Breast epithelium (tissue), 4 donors: ENCODE measurements around the gene MED9. TPM values are rescaled to one million over a fixed set of nuclear protein-coding genes. Genes with fewer than 3 reads are reported as not detected.

Source experiments
- DNase-seq, 2 donors: peaks; one replicate each; pipeline ENCODE4 v3.0.0-alpha.2; 2019; ENCODE audit warnings: low spot score in 2 of 2
- H3K27ac ChIP-seq, 2 donors: fragments of 200-600 bp; sonication (generic) in 1 of 2; one replicate each; pipeline ENCODE4 v1.5.1; 2016 to 2019; ENCODE audit warnings: mild to moderate bottlenecking in 1 of 2
- H3K27me3 ChIP-seq, 2 donors: fragments of 200-600 bp; sonication (generic) in 1 of 2; one replicate each; pipeline versions ENCODE4 v1.5.1 to v1.6.0; 2017 to 2019; ENCODE audit warnings: control low read depth in 1 of 2, mild to moderate bottlenecking in 1 of 2
- H3K36me3 ChIP-seq: fragments of 200-600 bp; one replicate; pipeline ENCODE4 v1.5.1; 2019
- H3K4me1 ChIP-seq, 2 donors: fragments of 200-600 bp; sonication (generic); one replicate each; pipeline ENCODE4 v1.5.1; 2016 to 2019; ENCODE audit warnings: control low read depth in 1 of 2
- H3K4me3 ChIP-seq, 3 donors: fragments of 200-600 bp; sonication (generic); 1 replicate in 2 of 3; 2 replicates in 1 of 3; pipeline ENCODE4 v1.5.1; 2016 to 2019; ENCODE audit warnings: mild to moderate bottlenecking in 3 of 3, moderate library complexity in 2 of 3
- H3K9me3 ChIP-seq, 2 donors: fragments of 200-600 bp; sonication (generic) in 1 of 2; one replicate each; pipeline ENCODE4 v1.5.1; 2016 to 2019; ENCODE audit warnings: control low read depth in 1 of 2
- POLR2A ChIP-seq: fragments of 450-650 bp; IDR thresholded peaks from one replicate; pipeline ENCODE4 v1.6.1; 2016; ENCODE audit warnings: antibody characterized with exemption, mild to moderate bottlenecking, moderate library complexity
- POLR2AphosphoS5 ChIP-seq, 3 donors: sonication (generic); formaldehyde crosslinking; IDR thresholded peaks; one replicate each; pipeline ENCODE4 v1.6.1; 2017; ENCODE audit warnings: antibody characterized with exemption in 3 of 3
- intact Hi-C: fragments of 100-400 bp; cut with DNase I; formaldehyde crosslinking; loops from one replicate; pipeline ENCODE4 v1.15.1; 2023; ENCODE audit warnings: low total_unique reads
- total RNA-seq, 3 donors: library from RNA; depleted of rRNA; stranded (reverse); fragments of >200 nt; gene quantifications; one replicate each; pipeline ENCODE4 v1.1.0, GENCODE V29; 2016
- TF ChIP-seq, protein P1 (sequence below), 3 donors: fragments of 450-650 bp; IDR thresholded peaks; one replicate each; pipeline ENCODE4 v1.5.1; 2016 to 2017; ENCODE audit warnings: antibody characterized with exemption in 3 of 3, mild to moderate bottlenecking in 3 of 3, moderate library complexity in 3 of 3

The MED9 gene
- total RNA-seq, 3 donors from 2014 or later: 13.4 to 22.5 (median 20.0) TPM

DNA sequence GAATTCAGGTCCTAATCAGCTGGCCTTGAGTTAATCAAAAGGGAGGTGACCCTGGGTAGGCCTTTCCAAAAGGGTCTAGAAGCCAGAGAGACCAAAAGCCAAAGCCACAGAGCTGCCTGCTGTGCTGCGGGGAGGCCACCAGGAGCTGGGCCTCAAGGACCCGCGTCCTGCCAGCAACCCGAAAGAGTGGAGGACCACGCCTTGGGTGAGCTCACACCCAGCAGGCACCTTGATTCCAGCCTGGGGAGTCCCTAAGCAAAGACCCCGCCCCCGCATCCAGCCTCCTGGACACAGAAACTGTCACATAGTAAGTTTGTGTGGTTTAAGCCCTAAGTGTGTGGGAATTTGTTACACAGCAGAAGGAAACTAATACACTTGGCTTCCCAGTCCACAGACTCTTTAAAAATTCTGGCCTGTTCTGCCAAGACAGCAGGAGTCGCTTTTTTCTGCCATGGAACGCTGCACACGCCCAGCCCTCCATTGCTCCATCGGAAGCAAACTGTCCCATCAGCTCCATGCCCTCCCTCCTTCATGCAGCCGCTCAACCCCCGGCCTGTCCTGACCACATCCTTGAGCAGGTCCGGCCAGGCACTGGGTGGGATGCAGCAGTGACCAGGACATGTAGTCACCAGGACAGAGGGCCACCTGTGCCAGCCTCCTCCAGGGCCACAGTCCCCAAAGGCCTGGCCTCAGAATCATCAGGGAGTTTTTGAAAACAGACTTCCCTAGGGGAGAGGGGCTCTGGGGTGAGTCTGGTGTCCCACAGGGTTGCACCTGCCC lies 40.3 kb downstream of the MED9 start:
- Histone ChIP-seq H3K4me1 (peaks cover 0 to 5% of the 10 kb centered on the region in 2 donors), H3K27me3 (no peaks in the 10 kb centered on the region), H3K4me3 (no peak overlapping the region), H3K27ac (peak overlapping the region in 1 of 2 donors; percentile 82), H3K9me3 (no peaks in the 10 kb centered on the region), H3K36me3 (no peaks in the 10 kb centered on the region)
- DNase-seq: no peak
- intact Hi-C loops: no loop called here
- TF ChIP-seq, protein P1, sequence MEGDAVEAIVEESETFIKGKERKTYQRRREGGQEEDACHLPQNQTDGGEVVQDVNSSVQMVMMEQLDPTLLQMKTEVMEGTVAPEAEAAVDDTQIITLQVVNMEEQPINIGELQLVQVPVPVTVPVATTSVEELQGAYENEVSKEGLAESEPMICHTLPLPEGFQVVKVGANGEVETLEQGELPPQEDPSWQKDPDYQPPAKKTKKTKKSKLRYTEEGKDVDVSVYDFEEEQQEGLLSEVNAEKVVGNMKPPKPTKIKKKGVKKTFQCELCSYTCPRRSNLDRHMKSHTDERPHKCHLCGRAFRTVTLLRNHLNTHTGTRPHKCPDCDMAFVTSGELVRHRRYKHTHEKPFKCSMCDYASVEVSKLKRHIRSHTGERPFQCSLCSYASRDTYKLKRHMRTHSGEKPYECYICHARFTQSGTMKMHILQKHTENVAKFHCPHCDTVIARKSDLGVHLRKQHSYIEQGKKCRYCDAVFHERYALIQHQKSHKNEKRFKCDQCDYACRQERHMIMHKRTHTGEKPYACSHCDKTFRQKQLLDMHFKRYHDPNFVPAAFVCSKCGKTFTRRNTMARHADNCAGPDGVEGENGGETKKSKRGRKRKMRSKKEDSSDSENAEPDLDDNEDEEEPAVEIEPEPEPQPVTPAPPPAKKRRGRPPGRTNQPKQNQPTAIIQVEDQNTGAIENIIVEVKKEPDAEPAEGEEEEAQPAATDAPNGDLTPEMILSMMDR (IDR thresholded peaks at IDR 0.05): no peak
- TF ChIP-seq POLR2AphosphoS5 (IDR thresholded peaks at IDR 0.05) (no peak), POLR2A (no peak)

DNA sequence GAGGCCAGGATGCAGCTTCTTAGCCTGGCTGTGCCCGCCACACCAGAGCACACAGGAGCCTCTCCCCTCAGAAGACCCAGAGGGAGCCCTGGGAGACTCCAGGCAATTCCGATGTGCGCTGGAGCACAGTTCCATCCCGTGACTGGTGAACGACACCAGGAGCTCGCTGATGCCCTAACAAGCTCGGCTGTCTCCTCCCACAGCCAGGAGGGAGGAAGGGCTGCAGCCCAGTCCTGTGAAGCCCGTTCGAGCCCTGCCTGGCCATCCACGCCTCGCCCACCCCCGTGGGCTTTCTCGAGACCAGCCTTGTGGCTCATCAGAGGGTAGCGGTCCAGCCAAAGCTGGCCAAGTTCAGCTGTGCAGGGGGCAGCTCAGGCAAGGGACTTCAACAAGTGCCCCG lies 41.2 kb downstream of the MED9 start:
- DNase-seq: no peak
- no peak overlapping the region for H3K4me3 ChIP-seq
- intact Hi-C loops: no loop called here
- no peaks in the 10 kb centered on the region for H3K9me3 ChIP-seq
- H3K36me3 ChIP-seq: no peaks in the 10 kb centered on the region
- H3K4me1 ChIP-seq: no peaks in the 10 kb centered on the region
- TF ChIP-seq POLR2A (no peak), POLR2AphosphoS5 (IDR thresholded peaks at IDR 0.05) (no peak)
- TF ChIP-seq, protein P1 (IDR thresholded peaks at IDR 0.05): no peak
- no peaks in the 10 kb centered on the region for H3K27me3 ChIP-seq
- H3K27ac ChIP-seq: no peak overlapping the region

DNA sequence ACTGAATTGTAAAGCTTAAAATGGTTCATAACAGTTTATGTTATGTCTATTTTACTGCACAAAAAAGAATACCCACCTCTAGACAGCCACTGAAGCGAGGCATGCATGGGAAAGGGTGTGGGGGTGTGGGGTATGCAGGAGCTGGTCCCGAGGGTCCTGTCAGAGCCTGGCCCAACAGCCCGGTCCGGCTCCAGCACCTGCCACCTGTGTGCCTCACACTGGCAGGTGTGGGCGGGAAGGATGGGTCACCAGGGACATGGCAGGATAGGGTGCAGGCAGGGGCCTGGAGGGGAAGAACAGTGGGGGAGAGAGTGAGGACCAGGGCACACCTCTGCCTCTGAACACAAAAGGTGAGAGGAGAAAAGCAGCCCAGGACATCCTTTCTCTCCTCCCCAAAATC lies 42.2 kb downstream of the MED9 start:
- no peak overlapping the region for H3K27ac ChIP-seq
- TF ChIP-seq, protein P1 (IDR thresholded peaks at IDR 0.05): no peak
- TF ChIP-seq POLR2AphosphoS5 (IDR thresholded peaks at IDR 0.05): no peak
- TF ChIP-seq POLR2A: no peak
- H3K27me3 ChIP-seq: no peaks in the 10 kb centered on the region
- intact Hi-C loops: no loop called here
- no peaks in the 10 kb centered on the region for H3K36me3 ChIP-seq
- H3K4me3 ChIP-seq: no peak overlapping the region
- no peaks in the 10 kb centered on the region for H3K4me1 ChIP-seq
- no peak for DNase-seq
- no peaks in the 10 kb centered on the region for H3K9me3 ChIP-seq

DNA sequence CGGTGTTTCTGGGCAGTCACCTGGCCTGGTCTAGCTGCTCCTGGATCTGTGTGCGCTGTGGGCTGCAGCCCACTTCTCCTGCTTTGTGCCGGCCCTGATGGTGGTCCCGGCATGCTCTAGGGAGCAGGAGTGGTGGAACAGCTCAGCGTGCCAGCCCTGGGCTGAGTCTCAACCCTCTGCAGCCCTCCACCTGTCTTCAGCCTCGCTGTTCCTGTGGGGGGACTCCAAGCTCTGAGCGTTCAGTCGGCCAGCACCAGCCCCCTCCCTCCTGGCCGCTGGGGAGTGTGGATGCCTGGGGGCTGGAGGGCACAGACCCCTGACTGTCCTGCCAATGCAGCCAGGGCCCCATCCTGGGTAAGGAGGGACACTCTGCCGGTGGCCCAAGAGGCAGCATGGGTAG lies 43.1 kb downstream of the MED9 start:
- no peaks in the 10 kb centered on the region for H3K27me3 ChIP-seq
- TF ChIP-seq POLR2AphosphoS5 (IDR thresholded peaks at IDR 0.05) (no peak), POLR2A (no peak)
- TF ChIP-seq, protein P1 (IDR thresholded peaks at IDR 0.05): no peak
- DNase-seq: no peak
- H3K36me3 ChIP-seq: no peaks in the 10 kb centered on the region
- no peak overlapping the region for H3K27ac ChIP-seq
- no peaks in the 10 kb centered on the region for H3K9me3 ChIP-seq
- no peaks in the 10 kb centered on the region for H3K4me1 ChIP-seq
- no peak overlapping the region for H3K4me3 ChIP-seq
- intact Hi-C loops: no loop called here

DNA sequence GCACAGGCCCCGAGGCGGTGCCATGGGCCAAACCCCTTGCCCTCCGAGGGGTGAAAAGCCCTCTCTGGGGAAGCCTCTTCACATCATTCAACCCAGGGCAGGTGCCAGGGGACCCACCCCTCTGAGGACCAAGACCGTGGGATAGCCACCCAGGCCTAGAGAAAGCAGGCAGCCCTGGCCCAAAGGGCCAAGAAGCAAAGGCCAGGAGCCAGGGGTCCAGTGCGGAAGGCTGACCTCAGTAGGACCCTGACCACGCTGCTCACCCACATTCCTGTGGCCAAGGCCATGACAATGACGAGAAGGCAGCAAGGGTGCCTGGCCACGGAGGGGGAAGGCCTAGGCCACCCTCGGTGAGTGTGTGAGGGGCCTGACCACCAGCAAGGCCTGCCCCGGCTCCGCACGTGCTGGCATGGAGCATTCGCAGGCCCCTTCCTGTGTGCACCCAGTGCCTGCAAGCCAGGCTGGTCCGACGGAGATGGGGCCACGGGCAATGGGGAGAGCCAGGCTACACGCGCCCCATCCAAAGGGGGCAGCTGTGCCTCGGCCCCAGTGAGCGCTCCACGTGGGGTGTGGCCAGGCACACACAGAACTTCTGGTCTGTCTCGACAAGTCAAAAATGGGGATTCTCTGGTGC lies 43.9 kb downstream of the MED9 start:
- no peak overlapping the region for H3K27ac ChIP-seq
- H3K27me3 ChIP-seq: no peaks in the 10 kb centered on the region
- no peaks in the 10 kb centered on the region for H3K4me1 ChIP-seq
- no peaks in the 10 kb centered on the region for H3K9me3 ChIP-seq
- no peak overlapping the region for H3K4me3 ChIP-seq
- intact Hi-C loops: no loop called here
- DNase-seq: no peak
- H3K36me3 ChIP-seq: no peaks in the 10 kb centered on the region
- TF ChIP-seq POLR2A (no peak), POLR2AphosphoS5 (IDR thresholded peaks at IDR 0.05) (no peak)
- TF ChIP-seq, protein P1 (IDR thresholded peaks at IDR 0.05): no peak
